C4-2B (cell line): ENCODE data around the gene NCOR2.

Source experiments
- ZFX ChIP-seq: fragments of 450-650 bp; IDR thresholded peaks from 2 replicates; pipeline ENCODE4 v1.6.1; 2017
- TF ChIP-seq, protein P1 (sequence below): fragments of 450-650 bp; conservative IDR thresholded peaks from 2 replicates; pipeline ENCODE4 v1.5.1; 2017; ENCODE audit warnings: mild to moderate bottlenecking

DNA sequence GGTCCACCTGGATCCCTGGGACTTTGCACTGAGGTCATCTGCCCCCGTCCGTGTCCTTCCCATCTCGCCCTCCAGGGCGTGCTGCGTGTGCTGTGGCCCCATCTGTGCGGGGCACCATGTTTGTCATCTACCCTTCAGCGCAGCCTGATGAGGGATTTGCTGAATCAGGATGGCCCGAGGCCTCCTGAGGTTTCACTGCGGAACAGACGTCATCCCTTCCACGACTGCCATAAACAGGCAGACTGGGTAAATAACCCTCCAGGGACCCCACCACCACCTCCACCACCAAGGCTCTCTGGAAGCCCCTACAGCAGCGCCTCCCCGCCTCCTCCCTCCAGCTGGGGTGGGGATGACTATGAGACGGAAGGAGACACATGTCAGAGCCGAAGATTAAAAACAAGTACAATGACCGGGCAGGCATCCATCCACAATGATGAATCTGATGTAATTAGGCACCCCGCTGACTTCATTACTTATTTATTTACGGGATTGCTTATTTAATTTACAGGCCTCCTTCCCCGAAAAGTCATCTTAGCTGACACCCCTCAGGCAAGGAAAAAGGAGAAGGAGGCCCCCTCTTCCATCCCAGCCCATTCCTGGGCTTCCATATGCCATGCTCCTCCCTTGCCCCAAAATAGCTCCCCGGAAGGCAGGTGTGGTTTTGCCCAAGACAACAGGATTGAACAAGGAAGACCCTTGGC lies 39.4 kb downstream of the NCOR2 start:
- TF ChIP-seq, protein P1, sequence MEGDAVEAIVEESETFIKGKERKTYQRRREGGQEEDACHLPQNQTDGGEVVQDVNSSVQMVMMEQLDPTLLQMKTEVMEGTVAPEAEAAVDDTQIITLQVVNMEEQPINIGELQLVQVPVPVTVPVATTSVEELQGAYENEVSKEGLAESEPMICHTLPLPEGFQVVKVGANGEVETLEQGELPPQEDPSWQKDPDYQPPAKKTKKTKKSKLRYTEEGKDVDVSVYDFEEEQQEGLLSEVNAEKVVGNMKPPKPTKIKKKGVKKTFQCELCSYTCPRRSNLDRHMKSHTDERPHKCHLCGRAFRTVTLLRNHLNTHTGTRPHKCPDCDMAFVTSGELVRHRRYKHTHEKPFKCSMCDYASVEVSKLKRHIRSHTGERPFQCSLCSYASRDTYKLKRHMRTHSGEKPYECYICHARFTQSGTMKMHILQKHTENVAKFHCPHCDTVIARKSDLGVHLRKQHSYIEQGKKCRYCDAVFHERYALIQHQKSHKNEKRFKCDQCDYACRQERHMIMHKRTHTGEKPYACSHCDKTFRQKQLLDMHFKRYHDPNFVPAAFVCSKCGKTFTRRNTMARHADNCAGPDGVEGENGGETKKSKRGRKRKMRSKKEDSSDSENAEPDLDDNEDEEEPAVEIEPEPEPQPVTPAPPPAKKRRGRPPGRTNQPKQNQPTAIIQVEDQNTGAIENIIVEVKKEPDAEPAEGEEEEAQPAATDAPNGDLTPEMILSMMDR = no peak
- TF ChIP-seq ZFX = no peak
